GM19238 (cell line): ENCODE results near the gene TLCD5.

Experiments used
- DNase-seq: peaks from one replicate; pipeline ENCODE4 v3.0.0; 2011; ENCODE audit warnings: low spot score; ENCODE audit not compliant: insufficient read length

Gene TLCD5

DNA sequence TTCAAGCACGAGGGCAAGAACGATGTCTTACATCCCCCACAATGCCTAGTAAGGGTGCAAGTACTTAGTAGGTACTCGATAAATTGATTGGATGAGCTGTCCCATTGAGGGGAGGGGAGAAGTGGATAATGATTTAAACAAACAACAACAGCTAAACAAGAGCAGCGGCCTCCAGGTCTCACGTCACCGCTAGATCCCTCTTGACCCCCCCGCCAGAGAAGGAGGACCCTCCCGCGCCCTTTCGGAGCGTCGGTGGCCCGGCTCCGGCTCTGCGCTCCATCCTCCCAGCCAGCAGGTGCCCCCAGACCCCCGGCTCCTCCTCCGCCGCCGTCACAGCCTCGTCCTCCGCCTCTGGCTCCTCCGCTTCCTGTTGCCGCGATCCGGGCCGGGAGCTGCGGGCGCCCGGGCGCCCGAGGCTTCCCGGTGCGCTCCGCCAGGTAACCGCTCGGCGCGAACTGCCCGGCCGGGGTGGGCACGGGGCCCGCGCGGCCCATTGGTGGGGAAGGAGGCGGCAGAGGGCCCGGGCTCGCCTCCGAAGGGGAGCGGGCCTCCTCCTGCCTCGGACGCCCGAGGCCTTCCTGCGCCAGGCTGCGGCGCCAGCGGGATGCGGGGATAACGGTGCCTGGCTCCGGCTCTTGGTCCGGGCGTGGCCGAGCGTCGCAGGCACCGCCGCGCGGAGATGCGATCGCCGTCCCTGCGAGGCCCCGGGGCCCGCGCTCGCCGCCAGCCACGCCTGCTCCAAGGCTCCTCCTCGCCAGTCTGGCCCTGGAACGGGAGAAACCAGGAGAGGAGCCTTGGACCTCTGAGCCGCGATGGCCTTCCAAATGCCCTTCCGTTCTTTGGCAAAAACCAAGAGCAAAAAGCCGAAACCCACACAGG, at the start of gene TLCD5:
Gene TLCD5 (plus strand): TSS at position 368 of the 879 bp plus-strand sequence. CDS start 2,143 bp downstream, outside the sequence.
- no peak for DNase-seq

DNA sequence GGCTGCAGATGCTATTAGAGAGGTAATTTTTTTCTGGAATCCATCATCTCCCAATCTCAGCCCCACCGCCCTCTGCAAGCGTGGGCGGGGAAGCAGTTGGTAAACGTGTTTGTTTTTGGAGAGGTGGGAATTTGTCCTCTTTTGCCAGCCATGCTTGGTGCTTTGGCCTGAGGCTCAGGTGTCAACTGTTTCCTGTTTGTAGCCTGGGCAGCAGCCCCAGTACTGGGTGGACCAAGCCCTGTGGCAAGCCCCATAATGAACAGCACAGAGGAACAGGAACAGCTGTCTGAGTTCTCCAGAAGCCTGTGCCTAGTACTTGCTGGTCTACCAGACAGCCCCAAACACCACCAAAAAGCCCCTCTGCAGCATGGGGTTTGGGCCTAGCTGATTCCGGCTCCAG, 45.6 kb upstream of the TLCD5 start:
- no peak for DNase-seq

DNA sequence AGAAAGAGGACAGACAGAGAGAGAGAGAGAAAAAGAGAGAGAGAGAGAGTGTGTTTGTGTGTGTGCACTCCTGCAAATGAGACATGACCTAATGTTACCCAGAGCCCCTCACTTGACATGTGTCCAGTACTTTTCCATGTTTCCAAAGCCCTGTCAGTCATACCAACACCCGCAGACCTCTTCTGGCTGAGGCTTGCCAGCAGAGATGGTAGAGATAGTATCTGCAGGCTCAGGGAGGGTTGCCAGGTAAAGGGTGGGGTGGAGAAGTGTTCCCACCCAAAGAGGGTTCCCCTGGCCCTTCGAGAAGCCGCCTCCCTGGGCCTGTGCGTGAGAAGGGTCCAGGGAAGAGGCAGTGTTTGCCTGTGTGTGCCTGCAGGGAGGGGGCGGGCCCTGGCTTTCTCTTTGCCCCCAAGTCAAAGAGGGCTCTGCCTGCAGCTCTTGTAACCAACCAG, 44.5 kb upstream of the TLCD5 start:
- DNase-seq: no peak

DNA sequence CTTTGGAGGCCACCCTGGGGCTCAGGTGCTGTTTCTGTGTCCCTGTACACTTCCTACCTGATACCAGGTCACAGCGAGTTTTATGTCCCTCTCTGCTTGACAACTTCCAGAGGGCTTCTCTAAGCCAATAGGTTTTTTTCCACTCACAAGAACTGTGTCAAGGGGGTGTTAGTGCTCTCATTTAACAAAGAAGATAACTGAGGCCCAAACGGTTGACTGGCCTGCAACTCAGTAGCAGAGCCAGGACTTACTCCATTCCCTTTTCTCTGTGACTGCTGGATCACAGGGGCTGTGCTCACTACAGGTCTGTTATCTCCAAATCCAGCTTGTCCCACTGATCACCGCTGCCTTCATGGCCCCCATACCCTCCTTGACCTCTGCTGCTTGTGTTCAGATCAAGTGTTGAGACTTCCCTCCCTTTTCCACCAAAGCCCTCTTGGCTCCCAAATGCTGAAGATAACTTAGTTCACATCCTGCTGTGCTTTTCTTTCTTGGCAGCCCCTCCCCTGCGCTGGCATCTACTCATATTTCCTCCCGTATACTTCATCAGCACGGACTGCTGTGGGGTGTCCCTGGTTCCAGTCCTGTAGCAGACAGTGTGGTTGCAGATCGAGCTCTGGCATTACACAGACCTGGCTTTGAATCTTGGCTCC, 43.8 kb upstream of the TLCD5 start:
- DNase-seq: no peak

DNA sequence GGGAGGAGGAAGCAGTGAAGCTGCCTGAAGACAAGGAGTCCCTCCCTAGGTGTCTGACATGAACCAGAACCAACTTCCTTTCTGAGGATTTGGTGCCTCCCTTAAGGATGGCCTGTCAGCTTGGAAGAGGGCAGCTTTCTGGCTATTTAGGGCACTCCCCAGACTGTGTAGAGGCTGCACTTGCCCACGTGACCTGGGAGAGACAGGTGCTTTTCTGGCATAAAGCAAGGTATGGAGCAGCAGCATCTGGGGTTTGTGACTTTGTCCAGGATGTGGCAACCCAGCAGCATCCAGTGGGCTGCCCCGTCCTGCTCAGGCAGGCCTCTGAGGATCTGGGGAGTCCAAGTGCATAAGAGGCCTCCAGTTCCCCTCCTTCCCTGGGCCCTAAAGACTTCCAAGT, 42.0 kb upstream of the TLCD5 start:
- no peak for DNase-seq

DNA sequence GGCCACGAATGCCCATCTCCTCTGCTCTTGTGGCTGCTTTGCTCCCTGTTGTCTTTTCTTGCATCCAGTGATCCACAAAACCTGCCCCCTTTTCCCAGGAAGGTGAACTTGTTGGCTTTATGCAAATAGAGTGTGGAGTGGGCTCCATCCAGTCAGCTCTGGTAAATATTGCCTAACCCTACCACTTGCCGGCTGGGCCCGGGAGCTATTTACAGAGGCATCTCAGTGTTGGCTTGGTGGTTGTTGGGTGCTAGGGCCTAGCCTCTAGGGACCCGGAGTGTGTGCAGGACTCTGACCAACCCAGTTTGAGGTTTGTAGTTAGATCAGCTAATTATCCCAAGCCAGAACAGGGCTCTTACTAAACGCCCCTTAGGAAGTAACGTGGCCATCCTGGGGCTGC, 40.8 kb upstream of the TLCD5 start:
- no peak for DNase-seq

DNA sequence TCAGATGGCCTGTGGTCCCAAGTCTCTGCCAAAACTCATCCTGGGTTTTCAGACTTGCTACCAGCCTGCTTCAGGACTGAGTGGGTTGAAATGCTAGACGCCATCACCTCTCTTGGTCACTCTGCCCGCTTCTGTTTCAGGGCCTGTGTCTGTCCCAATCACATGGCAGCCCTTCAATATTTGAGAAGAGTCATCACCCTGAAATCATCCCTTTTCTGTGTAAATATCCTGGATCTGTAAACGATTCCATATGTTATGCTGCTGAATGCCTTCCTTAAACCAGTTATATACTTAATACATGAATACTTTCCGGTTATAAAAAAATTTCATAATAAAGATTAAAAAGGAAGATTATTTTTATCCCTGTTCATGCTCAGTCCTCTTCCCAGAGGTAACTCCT, 39.8 kb upstream of the TLCD5 start:
- no peak for DNase-seq

DNA sequence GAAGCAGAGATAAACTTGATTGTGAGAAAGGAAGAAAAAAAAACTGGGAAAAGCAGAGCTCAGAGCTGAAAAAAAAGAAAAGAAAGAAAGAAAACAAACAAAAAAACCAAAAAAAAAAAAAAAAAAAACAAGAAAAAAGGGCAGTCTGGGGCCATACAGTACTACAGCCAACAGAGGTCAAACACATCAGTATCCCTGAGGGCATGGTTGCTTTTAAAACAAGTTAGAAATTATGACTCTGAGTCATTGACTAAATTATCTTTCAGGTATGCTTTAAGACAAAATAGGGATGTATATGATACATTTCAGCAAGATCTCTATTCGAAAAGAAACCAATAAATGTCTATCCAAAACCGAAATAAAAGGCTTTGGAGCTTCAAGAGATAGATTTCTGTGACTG, 37.1 kb upstream of the TLCD5 start:
- DNase-seq: no peak

DNA sequence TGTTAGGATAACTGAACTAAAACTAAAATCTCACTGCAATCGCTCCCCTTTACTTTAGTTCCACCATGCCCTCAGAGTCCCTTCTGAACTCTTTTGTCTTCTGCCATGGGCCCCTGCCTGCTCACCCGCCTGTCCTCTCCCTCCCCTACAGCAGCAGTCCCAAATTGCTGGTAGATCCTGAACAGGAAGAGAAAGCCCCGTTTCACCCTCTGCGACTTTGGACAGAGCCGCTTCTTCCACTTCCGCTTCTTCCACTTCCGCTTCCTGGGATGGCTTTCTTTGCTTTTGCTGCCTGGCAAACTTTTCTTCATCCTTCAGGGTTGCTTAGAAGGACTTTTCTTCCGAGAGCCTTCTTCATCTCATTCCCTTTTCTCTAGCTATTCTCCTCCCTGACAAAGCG, 35.7 kb upstream of the TLCD5 start:
- DNase-seq: no peak

DNA sequence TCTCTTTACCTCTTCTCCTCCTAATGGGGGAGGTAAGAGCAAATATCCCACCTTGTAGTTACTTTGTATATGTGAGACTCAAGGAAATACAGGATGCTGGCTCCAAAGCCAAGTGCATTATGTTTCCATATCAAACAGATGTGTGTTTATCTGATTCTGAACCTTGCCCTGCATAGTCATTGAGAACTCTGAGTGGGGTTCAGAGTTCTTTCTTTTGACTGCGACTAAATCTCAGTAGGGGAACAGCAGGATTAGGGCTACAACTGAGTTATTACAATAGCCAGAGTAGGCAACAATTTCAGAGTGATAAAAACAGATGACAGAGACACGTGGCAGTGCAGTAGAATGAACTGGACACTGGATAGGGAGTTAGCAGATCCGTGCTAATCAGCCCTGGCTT, 34.1 kb upstream of the TLCD5 start:
- no peak for DNase-seq

DNA sequence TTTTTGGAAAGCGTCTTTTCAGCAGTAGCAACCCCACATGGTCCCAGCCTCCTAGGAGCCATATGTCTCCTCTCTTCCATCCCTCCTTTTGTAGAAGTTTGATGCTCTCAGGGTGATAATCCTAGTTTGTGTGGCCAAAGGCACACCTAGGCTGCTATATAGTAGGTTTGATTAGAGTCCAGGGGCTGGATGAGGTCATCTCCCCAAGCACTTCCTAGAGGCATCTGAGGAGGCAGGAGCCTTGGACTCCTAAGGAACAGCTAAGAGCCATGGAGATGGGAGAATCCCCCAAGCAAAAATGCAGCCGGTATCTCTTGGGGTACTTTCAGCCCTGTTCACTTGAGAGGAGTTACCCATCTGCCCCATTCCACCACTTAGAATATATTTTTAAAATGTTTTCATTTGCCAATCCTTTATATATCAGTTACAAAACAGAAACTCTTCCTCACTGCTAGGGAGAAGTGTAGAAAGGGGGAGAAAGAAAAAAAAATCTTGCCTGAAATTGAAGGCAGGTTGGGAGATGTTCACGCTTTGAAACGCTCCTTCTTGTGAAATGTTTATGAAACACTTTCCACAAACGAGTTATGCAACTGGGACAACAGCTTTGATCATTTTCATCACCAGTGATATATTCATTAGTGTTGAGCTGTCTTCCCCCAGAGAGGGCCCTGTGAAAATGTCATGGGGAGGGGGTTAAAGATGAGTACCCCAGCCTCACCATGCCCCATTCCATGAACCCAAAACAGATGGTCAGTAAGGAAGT, 31.9 kb upstream of the TLCD5 start:
- DNase-seq: no peak

DNA sequence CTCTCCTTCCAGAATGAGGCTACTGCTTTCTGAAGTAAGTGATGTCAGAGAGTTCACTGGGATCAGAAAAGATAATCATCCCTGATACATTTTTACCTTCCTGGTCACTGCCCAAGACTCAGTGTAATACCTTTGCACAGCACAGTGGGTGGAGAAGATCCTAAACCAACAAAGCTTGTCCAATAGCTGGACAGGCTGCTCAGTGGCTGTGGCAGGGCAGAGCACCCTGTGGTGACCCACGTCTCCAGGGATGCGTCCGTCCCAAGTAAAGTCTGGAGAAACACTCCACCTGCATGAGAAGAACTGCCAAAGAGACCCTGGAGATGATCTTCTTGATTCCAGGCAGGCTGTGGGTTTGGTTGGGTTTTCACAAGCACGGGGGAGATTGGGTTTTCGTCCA, 31.0 kb upstream of the TLCD5 start:
- no peak for DNase-seq

DNA sequence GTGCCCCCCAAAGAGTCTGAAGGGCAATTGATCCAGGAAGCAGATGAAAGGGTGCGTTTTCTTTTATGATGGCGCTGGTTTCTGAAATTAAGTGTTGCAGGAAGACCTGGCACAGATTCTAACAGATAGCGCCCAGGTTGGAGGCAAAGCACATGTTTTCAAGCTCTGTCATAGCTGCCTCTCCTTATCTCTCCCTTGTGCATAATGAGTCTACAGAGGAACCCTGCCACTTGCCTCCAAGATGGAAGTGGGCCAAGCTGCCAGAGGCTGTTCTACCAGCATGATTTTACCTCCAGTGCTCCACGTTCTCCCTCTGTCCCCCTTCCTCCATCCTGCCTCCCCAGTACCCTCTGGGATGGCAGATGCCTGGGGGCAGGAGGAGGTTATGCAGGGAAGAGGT, 30.0 kb upstream of the TLCD5 start:
- DNase-seq: no peak

DNA sequence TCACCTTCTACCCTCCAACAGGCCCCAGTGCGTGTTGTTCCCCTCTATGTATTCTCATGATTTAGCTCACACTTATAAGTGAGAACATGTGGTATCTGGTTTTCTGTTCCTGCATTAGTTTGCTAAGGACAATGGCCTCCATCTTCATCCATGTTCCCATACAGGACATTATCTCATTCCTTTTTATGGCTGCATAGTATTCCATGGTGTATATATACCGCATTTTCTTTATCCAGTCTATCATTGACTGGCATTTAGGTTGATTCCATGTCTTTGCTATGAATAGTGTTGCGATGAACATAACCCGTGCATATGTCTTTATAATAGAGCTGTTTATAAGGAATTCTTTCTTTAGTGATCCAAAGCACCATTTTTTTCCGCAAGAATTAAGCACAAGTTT, 28.5 kb upstream of the TLCD5 start:
- DNase-seq: no peak

DNA sequence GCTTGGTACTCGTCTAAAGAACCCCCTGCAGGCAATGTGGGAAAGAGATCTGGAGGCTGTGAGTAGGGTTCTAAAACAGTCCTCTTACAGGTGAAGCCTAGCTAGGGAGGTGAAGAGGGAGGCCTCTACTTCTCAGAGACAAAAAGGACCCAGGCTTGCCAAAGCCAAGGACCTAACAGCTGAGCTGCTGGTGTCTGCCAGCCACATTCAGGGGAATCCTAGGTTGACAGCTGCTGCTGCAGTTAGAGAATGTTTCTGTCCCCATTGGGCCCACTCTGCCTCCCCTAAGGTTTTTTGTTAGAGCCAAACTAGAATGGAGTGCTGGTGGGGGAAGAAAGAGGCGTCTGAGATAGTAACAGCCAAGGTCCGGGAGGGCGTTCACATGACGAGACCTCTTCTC, 26.6 kb upstream of the TLCD5 start:
- DNase-seq: no peak

DNA sequence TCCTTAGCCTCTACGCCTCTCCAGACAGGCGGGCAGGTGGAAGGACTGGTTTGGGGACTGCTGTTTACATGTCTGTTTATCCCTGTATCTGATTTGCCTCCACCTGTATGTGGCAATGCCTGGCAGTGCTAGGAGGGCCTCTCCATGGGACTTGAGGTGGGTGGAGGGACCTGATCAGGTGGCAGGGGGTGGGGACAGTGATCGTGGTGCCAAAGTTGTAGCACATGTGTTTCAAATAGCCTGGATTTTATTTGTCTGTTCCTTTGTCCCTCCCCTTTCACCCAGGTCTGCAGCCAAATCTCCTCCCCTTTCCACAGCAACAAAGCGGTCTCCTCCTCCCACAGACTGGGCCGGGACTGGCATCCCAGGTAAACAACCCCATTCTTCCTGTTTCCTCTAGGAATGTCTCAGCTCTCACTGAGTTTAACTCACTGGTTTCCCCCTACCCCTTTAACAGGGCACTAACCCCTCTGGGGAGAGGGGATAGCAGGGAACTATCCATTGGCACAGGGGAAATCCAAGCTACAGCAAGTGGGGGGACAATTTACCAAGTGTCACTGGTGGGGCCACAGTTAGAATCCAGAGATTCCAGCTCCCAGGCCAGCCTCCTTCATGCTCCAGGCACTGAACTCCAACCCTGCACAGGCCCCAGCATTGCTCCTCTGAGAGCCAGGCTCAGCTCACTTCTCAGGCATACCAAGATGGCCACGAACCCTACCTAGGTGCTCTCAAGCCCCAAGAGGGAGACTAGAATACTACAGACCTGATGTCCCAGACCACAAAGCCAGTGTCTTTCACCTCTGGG, 22.9 kb upstream of the TLCD5 start:
- DNase-seq: no peak

DNA sequence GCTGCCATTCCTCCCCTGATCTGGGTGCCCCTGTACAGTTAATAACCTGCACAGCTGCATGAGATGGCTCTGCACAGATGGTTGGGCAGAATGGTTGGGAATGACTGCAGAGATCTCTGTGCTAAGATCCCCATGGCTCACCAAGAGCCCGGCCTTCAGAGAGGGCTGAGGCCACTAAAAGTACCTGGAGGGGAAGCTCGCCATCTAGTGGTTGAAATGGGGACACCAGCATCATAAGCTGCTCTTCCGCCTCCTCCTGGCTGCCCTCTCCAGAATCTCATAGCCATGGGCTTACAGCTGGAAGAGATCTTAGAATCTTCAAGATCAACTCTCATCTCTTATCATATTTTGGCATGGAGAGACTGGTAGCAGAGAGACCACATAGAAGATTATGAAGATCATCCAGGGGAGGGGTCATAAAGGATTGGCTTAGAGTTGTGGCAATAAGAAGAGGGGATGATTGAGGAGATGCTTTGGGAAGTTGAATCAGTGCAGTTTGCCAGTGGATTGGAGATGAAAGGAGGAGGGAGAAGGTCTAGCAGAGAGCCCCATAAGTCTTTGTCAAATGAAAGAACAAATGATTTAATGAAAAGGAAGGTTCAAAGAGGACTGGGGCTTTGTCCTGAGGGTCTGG, 22.0 kb upstream of the TLCD5 start:
- peak; percentile 65 for DNase-seq

DNA sequence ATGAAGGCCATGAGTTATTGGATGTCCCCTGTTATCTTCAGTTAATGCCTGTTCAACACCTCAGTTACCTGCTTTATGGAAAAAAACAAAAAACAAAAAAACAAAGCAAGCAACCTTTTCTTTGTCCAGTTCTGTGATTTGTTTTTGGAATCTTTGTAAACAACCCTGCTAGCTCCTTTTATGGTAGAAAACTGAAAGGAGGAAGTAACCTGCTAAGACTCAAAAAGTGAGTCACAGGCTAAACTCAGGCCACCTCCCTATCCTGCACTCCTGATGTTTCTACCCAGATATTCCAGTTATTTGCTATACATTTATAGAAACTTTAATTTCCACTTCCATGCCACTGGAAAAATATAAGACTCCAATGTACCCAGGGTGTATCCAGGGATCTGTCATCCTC, 20.6 kb upstream of the TLCD5 start:
- no peak for DNase-seq

DNA sequence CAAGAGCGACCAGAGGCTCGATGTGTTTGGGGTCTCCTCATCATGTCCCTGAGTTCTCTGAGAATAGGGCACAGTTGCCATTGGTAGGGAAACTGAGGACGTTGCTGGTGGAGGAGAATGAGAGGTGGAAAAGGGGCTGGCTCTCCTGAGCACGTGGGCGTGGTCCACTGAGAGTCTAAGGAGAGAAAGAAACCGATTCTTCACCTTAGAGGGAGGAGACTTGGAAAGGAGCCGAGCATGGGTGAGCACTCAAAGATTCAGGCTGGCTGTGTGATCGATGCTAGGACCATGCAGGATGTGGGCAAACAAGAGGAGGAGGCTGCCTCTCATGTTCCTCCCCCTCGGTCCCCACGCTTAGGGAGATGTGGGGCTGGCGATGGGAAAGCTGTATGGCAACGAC, 19.8 kb upstream of the TLCD5 start:
- no peak for DNase-seq

DNA sequence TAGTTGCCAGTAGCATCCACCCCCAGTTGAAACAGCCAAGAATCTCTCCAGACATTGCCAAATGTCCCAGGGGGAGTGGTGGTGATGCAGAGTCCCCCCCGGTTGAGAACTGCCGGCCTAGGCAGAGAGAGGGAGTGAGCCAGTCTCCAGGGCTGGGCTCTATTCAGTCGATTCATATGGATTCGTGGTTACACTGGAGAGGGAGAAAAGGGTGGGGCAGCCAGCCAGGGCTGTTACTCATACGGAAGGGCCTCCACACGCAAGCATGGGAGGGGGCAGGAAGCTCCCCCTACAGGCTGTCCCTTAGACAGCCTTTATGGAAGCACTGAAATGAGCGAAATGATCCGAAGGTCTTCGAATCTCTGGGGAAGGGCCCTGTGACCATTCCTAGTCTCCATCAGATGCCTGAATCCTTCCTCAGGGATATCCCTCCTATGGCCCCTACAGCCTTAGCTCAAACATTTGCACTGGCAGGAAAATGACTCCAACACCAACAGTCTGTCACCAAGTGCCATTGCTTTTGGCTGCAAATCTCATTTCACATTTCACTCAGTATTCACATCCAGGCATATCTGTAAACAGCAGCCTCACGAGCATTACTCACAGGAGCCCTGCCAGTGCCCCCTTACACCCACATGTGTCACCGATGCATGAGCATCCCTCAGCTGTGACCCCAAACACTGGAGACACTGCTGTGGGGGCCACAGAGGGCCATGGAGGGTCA, 18.4 kb upstream of the TLCD5 start:
- DNase-seq: no peak
